K562 (cell line): ENCODE results near the gene CCDC144A.

ENCODE experiments used
- CREBBP ChIP-seq: IDR thresholded peaks from one replicate; pipeline ENCODE4 v1.6.1; 2012; ENCODE audit warnings: low read depth, mild to moderate bottlenecking, control low read depth, inconsistent platforms, low read length
- NR2C2 ChIP-seq, 2 experiments: fragments of 200-800 bp in 1 of 2; sonication (Bioruptor generic) in 1 of 2; sonication (generic) in 1 of 2; formaldehyde crosslinking in 1 of 2; IDR thresholded peaks; 2 replicates each; pipeline versions ENCODE4 v1.6.1 to v1.8.0; 2016 to 2022; ENCODE audit warnings: mild to moderate bottlenecking in 1 of 2, missing compliant biosample characterization in 1 of 2, missing genetic modification characterization in 1 of 2, missing genetic modification reagents in 1 of 2
- SPI1 ChIP-seq: IDR thresholded peaks from 2 replicates; pipeline ENCODE4 v1.6.1; 2011; ENCODE audit warnings: low read depth, low read length, control low read depth, borderline replicate concordance

DNA sequence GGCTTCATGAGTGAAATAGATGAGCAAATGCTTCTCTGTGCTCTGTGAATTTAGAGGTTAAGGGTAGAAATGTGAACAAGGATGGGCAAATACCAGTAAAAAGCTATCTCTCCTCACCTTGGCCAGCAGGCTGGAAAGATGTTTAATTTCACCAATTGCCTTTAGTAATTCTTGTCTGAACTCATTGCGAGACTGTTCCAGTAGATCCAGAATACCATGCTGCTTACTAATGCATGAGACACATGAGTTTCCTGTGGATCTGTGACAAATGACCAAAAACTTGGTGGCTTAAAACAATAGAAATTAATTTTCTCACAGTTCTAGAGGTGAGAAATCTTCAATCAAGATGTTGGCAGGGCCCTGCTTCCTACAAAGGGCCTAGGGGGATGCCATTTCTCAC lies 27.1 kb upstream of the CCDC144A start:
- TF ChIP-seq NR2C2 (CRISPR knock-in tag; IDR thresholded peaks at IDR 0.05) (no peak), NR2C2 (tag; IDR thresholded peaks at IDR 0.05) (no peak), SPI1 (no peak), CREBBP (no peak)
